A549 (cell line): ENCODE data around the gene LRRC19. TPM values are rescaled to one million over a fixed set of nuclear protein-coding genes. Genes with fewer than 3 reads are reported as not detected.

Source experiments
- ATAC-seq, 2 experiments: fragments of 200-7000 bp in 1 of 2; fragments of >200 bp in 1 of 2; cut with Nextera tagmentation in 1 of 2; cut with Tn5 transposase in 1 of 2; 3 replicates each; pipeline versions ENCODE4 v1.8.0 to v1.9.1; 2018 to 2020; ENCODE audit warnings: mild to moderate bottlenecking in 1 of 2, moderate library complexity in 1 of 2
- CTCF ChIA-PET: fragments of 300-600 bp; sonication (Branson Sonifier 250); formaldehyde crosslinking; extraction: SDS; loops from one replicate; lab custom pipeline; 2021; ENCODE audit warnings: antibody characterized with exemption, inconsistent platforms; lab: Yijun Ruan, JAX
- POLR2A ChIA-PET: fragments of 350-600 bp; formaldehyde crosslinking; extraction: SDS; loops from one replicate; lab custom pipeline; 2021; ENCODE audit warnings: antibody characterized with exemption, inconsistent platforms; lab: Yijun Ruan, JAX
- DNase-seq, 2 experiments: peaks; one replicate each; pipeline versions ENCODE4 v3.0.0 to v3.0.0-alpha.2; 2011 to 2016; ENCODE audit warnings: low read depth in 1 of 2, low spot score in 1 of 2
- FAIRE-seq: peaks from 2 replicates; lab custom pipeline; 2011; peaks lifted over from hg19 to GRCh38; lab: Jason Lieb, UNC
- H3K27ac ChIP-seq, 2 experiments: fragments of >200 bp; sonication (Bioruptor Twin); formaldehyde crosslinking; 3 replicates each; pipeline ENCODE4 v1.5.1; 2016 to 2017
- H3K4me1 ChIP-seq: fragments of >200 bp; sonication (Bioruptor Twin); formaldehyde crosslinking; 3 replicates; pipeline ENCODE4 v1.6.1; 2016
- H3K4me2 ChIP-seq: fragments of >200 bp; sonication (Bioruptor Twin); formaldehyde crosslinking; 3 replicates; pipeline ENCODE4 v1.6.1; 2016
- H3K4me3 ChIP-seq: fragments of >200 bp; sonication (Bioruptor Twin); formaldehyde crosslinking; 3 replicates; pipeline ENCODE4 v1.5.1; 2016
- H3K9me3 ChIP-seq: fragments of >200 bp; sonication (Bioruptor Twin); formaldehyde crosslinking; 3 replicates; pipeline ENCODE4 v1.6.1; 2016
- BHLHE40 ChIP-seq: IDR thresholded peaks from 2 replicates; pipeline ENCODE4 v1.6.1; 2012; ENCODE audit warnings: low read depth, low read length, inconsistent platforms
- CBX2 ChIP-seq: fragments of 200-600 bp; sonication (generic); IDR thresholded peaks from 2 replicates; pipeline ENCODE4 v1.6.1; 2016; ENCODE audit warnings: low read depth, mild to moderate bottlenecking, borderline replicate concordance
- CEBPB ChIP-seq, 2 experiments: fragments of >200 bp in 1 of 2; sonication (Bioruptor Twin) in 1 of 2; formaldehyde crosslinking in 1 of 2; IDR thresholded peaks; 2 replicates each; pipeline ENCODE4 v1.6.1; 2012 to 2016
- CHD2 ChIP-seq: fragments of 150-350 bp; IDR thresholded peaks from 2 replicates; pipeline ENCODE4 v1.6.1; 2014; ENCODE audit warnings: low read length; ENCODE audit not compliant: partially characterized antibody
- EHF ChIP-seq: fragments of 250-450 bp; sonication (Bioruptor Pico); IDR thresholded peaks from 2 replicates; pipeline ENCODE4 v1.5.0; 2020; ENCODE audit warnings: mild to moderate bottlenecking
- EP300 ChIP-seq, 2 experiments: fragments of >200 bp; sonication (Bioruptor Twin); formaldehyde crosslinking; IDR thresholded peaks; 2 replicates in 1 of 2; 3 replicates in 1 of 2; pipeline ENCODE4 v1.6.1; 2016 to 2017
- ESRRA ChIP-seq: fragments of 150-350 bp; IDR thresholded peaks from 2 replicates; pipeline ENCODE4 v1.6.1; 2014; ENCODE audit warnings: mild to moderate bottlenecking, low read length, borderline replicate concordance
- FOSB ChIP-seq: fragments of 250-450 bp; sonication (Bioruptor Pico); IDR thresholded peaks from 2 replicates; pipeline ENCODE4 v1.5.0; 2020; ENCODE audit warnings: mild to moderate bottlenecking, moderate library complexity
- FOXS1 ChIP-seq: fragments of 250-450 bp; sonication (Bioruptor Pico); IDR thresholded peaks from 2 replicates; pipeline ENCODE4 v1.5.0; 2020; ENCODE audit warnings: mild to moderate bottlenecking, moderate library complexity
- GATA3 ChIP-seq: IDR thresholded peaks from 2 replicates; pipeline ENCODE4 v1.6.1; 2012; ENCODE audit warnings: borderline replicate concordance
- HDAC2 ChIP-seq: fragments of 200-600 bp; sonication (generic); IDR thresholded peaks from 2 replicates; pipeline ENCODE4 v1.6.1; 2016
- HOXB5 ChIP-seq: fragments of 250-450 bp; sonication (Bioruptor Pico); IDR thresholded peaks from 2 replicates; pipeline ENCODE4 v1.5.0; 2020; ENCODE audit warnings: mild to moderate bottlenecking, moderate library complexity
- KDM5A ChIP-seq: fragments of 200-600 bp; sonication (generic); IDR thresholded peaks from 2 replicates; pipeline ENCODE4 v1.6.1; 2016; ENCODE audit warnings: antibody characterized with exemption, mild to moderate bottlenecking
- MAFK ChIP-seq: fragments of 450-650 bp; IDR thresholded peaks from 2 replicates; pipeline ENCODE4 v1.6.1; 2014; ENCODE audit not compliant: partially characterized antibody
- MAZ ChIP-seq: fragments of 150-350 bp; IDR thresholded peaks from 2 replicates; pipeline ENCODE4 v1.6.1; 2014; ENCODE audit warnings: antibody characterized with exemption, low read depth, low read length, borderline replicate concordance
- PHF8 ChIP-seq: fragments of 200-600 bp; sonication (generic); IDR thresholded peaks from 2 replicates; pipeline ENCODE4 v1.6.1; 2016; ENCODE audit warnings: low read depth, mild to moderate bottlenecking, antibody characterized with exemption, moderate library complexity, borderline replicate concordance
- POLR2A ChIP-seq: IDR thresholded peaks from 2 replicates; pipeline ENCODE4 v1.6.1; 2012; ENCODE audit warnings: mild to moderate bottlenecking, low read length
- RAD21 ChIP-seq, 2 experiments: fragments of >200 bp in 1 of 2; sonication (Bioruptor Twin) in 1 of 2; formaldehyde crosslinking in 1 of 2; IDR thresholded peaks in 1 of 2; conservative IDR thresholded peaks in 1 of 2; 2 replicates in 1 of 2; 3 replicates in 1 of 2; pipeline ENCODE4 v1.6.1; 2012 to 2018; ENCODE audit warnings: inconsistent platforms in 1 of 2
- RFX5 ChIP-seq: fragments of 450-650 bp; IDR thresholded peaks from 2 replicates; pipeline ENCODE4 v1.7.1; 2014; ENCODE audit warnings: antibody characterized with exemption, mild to moderate bottlenecking, moderate library complexity
- TP53 ChIP-seq: fragments of 250-450 bp; sonication (Bioruptor Pico); IDR thresholded peaks from 2 replicates; pipeline ENCODE4 v1.5.0; 2021; ENCODE audit warnings: mild to moderate bottlenecking, moderate library complexity
- ZSCAN20 ChIP-seq: fragments of 250-450 bp; sonication (Bioruptor Pico); IDR thresholded peaks from 2 replicates; pipeline ENCODE4 v1.8.0; 2022; ENCODE audit warnings: mild to moderate bottlenecking, moderate library complexity
- WGBS: methylation state at CpG from one replicate; pipeline ENCODE4 v1.1.6; 2017; ENCODE audit errors: missing lambda C conversion rate; 5-methylcytosine and 5-hydroxymethylcytosine counted together
- polyA plus RNA-seq, 4 experiments: library from polyadenylated mRNA; depleted of rRNA in 3 of 4; stranded (reverse); fragments of >200 nt; fragmentation: RNase III in 1 of 4; extraction: RNeasy Plus Mini Kit Qiagen cat#74134 plus additional on column Dnase treatment in 1 of 4; gene quantifications; 2 replicates in 3 of 4; 3 replicates in 1 of 4; pipeline ENCODE4 v1.2.3, GENCODE V29; 2011 to 2017
- TF ChIP-seq, protein P1 (sequence below): fragments of >200 bp; sonication (Bioruptor Twin); formaldehyde crosslinking; IDR thresholded peaks from 3 replicates; pipeline ENCODE4 v1.5.1; 2016
- TF ChIP-seq, protein P2 (sequence below): IDR thresholded peaks from 2 replicates; pipeline ENCODE4 v1.6.1; 2012
- TF ChIP-seq, protein P3 (sequence below): IDR thresholded peaks from 2 replicates; pipeline ENCODE4 v1.6.1; 2012; ENCODE audit warnings: low read depth, borderline replicate concordance
- TF ChIP-seq, protein P4 (sequence below): fragments of >200 bp; sonication (Bioruptor Twin); formaldehyde crosslinking; IDR thresholded peaks from 3 replicates; pipeline ENCODE4 v1.6.1; 2016

LRRC19 gene
- polyA plus RNA-seq, 2 of the 4 experiments (the other 2 are of a cell fraction), result 0.09 TPM; not detected in 1

DNA sequence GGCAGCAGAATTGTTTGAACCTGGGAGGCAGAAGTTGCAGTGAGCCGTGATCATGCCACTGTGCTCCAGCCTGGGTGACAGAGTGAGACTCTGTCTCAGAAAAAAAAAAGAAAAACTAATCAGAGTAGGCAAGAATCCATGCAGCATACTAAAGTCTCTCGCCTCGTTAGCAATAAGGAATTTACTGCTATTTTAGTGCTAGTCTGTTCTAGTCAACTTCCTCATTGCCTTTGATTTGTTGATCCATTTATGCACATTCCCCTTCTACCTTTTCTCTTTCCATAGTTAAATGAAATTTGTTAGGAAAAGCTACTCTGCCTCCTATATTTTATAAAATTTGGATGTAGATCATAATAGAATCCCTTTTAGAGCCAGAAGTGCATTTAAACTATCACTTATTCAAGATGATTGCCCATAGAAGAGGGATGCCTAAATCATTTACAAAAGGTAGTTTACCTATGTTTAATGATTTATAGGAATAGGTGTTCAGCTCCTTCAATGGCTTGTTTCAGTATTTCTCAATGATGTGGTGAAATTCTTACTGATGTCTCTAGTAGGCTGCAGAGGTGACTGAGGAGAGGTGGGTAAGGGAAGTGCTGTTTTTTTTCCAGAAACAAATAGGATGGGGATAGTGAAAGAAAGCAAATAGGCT is 1.9 kb downstream of the LRRC19 start (continued):
- TF ChIP-seq BHLHE40 (no peak), FOXS1 (CRISPR knock-in tag) (no peak), EHF (CRISPR knock-in tag) (no peak), GATA3 (no peak)

DNA sequence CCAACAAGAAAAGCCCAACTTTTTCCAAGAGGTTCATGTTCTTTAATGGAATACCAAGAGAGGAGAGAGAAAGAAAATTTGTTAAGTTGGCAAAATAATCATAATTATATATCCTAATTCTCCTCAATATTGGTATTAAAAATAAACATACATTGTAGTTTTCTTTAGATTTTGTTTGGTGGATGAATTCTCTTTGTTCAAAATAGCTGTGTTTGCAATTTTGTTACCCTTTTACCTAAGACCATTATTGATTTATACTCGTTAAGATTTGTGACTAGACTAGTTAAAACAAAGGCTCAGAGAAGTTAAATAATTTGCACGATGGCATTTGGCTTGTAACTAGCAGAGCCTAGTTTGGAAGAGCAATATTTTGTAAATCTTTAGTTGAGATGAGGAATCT is 9.7 kb downstream of the LRRC19 start:
- H3K27ac ChIP-seq, result no peak overlapping the region
- no peak overlapping the region for H3K4me3 ChIP-seq
- TF ChIP-seq MAFK (peak; percentile 83), EP300 (IDR thresholded peaks at IDR 0.05) (no peak), POLR2A (no peak)
- ATAC-seq, result no peak
- no peak overlapping the region for H3K4me2 ChIP-seq
- WGBS, result 84% methylated on average over 2 of the region's 2 CpGs
- CTCF ChIA-PET, result no interaction called here
- DNase-seq, result no peak
- H3K9me3 ChIP-seq, result no peaks in the 10 kb centered on the region
- H3K4me1 ChIP-seq, result no peaks in the 10 kb centered on the region
- FAIRE-seq, result no peak
- POLR2A ChIA-PET, result no interaction called here

DNA sequence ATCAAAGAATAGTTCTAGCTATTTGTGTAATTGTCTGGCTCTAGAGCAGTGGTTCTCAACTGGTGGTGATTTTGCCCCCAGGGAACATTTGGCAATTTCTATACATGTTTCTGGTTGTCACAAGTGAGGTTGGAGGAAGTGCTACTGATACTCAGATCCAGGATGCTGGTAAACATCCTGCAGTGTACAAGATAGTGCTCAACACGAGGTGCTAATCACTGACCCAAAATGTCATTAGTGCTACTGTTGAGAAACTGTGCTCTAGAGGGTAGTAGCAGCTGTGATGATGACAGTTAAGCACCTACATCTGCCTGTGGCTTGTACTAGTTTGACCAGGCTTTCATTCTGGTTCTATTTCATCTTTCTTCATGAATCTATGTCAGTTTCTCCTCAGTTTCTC is 22.1 kb downstream of the LRRC19 start:
- no peak for TF ChIP-seq CEBPB (IDR thresholded peaks at IDR 0.05)
- TF ChIP-seq FOXS1 (CRISPR knock-in tag), result no peak
- no peak for TF ChIP-seq FOSB (CRISPR knock-in tag)
- TF ChIP-seq PHF8, result no peak
- no peak for TF ChIP-seq MAZ
- no peaks in the 10 kb centered on the region for H3K4me1 ChIP-seq
- FAIRE-seq, result no peak
- H3K9me3 ChIP-seq, result no peaks in the 10 kb centered on the region
- H3K27ac ChIP-seq, result no peak overlapping the region
- H3K4me2 ChIP-seq, result no peak overlapping the region
- no peak overlapping the region for H3K4me3 ChIP-seq
- CTCF ChIA-PET, result no interaction called here
- 8% methylated on average over 1 of the region's 1 CpG for WGBS
- no peak for DNase-seq
- POLR2A ChIA-PET, result no interaction called here
- no peak for ATAC-seq

DNA sequence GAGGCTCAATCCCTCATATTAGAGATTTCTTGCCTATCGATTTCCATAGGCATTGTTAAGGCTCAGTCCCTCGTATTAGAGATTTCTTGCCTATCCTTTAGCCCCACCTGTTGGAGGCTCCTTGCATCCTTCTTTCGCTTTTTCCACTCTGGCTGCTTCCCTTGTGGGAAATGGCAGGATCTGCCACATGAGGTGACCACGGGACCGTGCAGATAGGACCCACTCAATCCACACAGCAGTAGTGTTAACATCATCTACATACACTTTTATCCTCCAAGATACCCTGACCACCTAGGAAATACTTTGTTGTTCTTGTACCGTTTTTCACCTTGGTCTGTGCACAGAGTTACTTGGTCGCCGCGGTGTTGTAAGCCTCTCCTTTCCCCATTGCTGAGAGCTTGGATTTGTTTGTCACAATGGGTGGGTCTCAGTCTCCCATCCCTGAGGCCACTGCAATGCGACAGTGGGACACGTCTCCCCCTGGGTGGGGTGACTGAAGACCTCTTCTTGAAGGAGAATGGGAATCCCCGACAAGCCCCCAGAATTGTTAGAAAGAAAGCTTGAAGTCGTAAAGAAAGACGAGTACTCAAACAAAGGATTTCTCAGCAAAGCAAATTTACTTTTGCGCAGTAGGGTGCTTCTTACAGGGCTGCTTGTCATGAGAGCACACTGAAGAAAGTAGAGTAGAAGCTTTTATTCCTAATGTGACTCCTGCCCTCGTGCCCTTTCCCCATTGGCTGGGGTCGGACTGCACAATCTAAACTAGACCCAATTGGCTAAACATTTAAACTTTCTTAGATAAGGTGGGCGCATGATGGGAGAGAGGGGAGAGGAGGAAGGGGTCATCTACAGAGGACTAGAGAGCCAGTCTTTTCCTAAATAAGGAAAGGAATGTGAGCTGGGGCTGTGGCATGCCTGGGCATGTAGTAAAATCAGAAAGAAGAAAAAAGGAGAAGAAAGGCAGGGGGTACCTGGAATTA is 29.5 kb downstream of the LRRC19 start:
- CTCF ChIA-PET, result interaction anchor here (0.6 to 3.8 kb wide), 46 partner anchors 8 to 671 kb away, joined by 3 to 24 read pairs (median 4); partner anchors contain the start of genes CAAP1, IFT74 and PLAA
- no peaks in the 10 kb centered on the region for H3K9me3 ChIP-seq
- 32% methylated on average over 18 of the region's 18 CpGs for WGBS
- peak overlapping the region; percentile 38 for H3K4me3 ChIP-seq
- ATAC-seq (peak; percentile 95 to 97), DNase-seq (peak; percentile 40 to 72), FAIRE-seq (peak; percentile 88)
- H3K4me2 ChIP-seq, result peak overlapping the region; percentile 72
- H3K27ac ChIP-seq, result peak overlapping the region; percentile 59 to 78
- POLR2A ChIA-PET, result interaction anchor here (1.0 to 1.8 kb wide), 3 partner anchors 20 to 84 kb away, joined by 4 to 13 read pairs (median 5); partner anchors contain the start of genes CAAP1 and IFT74
- H3K4me1 ChIP-seq, result peaks cover 10% of the 10 kb centered on the region; the same call in 2 of the 3 replicates
- TF ChIP-seq, protein P1, sequence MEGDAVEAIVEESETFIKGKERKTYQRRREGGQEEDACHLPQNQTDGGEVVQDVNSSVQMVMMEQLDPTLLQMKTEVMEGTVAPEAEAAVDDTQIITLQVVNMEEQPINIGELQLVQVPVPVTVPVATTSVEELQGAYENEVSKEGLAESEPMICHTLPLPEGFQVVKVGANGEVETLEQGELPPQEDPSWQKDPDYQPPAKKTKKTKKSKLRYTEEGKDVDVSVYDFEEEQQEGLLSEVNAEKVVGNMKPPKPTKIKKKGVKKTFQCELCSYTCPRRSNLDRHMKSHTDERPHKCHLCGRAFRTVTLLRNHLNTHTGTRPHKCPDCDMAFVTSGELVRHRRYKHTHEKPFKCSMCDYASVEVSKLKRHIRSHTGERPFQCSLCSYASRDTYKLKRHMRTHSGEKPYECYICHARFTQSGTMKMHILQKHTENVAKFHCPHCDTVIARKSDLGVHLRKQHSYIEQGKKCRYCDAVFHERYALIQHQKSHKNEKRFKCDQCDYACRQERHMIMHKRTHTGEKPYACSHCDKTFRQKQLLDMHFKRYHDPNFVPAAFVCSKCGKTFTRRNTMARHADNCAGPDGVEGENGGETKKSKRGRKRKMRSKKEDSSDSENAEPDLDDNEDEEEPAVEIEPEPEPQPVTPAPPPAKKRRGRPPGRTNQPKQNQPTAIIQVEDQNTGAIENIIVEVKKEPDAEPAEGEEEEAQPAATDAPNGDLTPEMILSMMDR, result peak; percentile 75
- TF ChIP-seq CBX2 (no peak), RFX5 (no peak), MAZ (no peak), GATA3 (no peak), ZSCAN20 (CRISPR knock-in tag) (no peak), KDM5A (no peak; the same call in 1 of the 2 replicates), HDAC2 (no peak), FOXS1 (CRISPR knock-in tag) (no peak), POLR2A (peak; percentile 23; the same call in 1 of the 2 replicates), TP53 (CRISPR knock-in tag) (no peak), MAFK (no peak), HOXB5 (CRISPR knock-in tag) (no peak), CHD2 (no peak), CEBPB (IDR thresholded peaks at IDR 0.05) (no peak), RAD21 (conservative IDR thresholded peaks at IDR 0.05 in 1 of 2, IDR thresholded peaks at IDR 0.05 in 1 of 2) (peak; percentile 78 to 89), PHF8 (no peak), ESRRA (no peak)
- TF ChIP-seq, protein P2, sequence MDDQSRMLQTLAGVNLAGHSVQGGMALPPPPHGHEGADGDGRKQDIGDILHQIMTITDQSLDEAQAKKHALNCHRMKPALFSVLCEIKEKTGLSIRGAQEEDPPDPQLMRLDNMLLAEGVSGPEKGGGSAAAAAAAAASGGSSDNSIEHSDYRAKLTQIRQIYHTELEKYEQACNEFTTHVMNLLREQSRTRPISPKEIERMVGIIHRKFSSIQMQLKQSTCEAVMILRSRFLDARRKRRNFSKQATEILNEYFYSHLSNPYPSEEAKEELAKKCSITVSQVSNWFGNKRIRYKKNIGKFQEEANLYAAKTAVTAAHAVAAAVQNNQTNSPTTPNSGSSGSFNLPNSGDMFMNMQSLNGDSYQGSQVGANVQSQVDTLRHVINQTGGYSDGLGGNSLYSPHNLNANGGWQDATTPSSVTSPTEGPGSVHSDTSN, result no peak
- TF ChIP-seq, protein P3, sequence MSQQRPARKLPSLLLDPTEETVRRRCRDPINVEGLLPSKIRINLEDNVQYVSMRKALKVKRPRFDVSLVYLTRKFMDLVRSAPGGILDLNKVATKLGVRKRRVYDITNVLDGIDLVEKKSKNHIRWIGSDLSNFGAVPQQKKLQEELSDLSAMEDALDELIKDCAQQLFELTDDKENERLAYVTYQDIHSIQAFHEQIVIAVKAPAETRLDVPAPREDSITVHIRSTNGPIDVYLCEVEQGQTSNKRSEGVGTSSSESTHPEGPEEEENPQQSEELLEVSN, result no peak
- TF ChIP-seq, protein P4, sequence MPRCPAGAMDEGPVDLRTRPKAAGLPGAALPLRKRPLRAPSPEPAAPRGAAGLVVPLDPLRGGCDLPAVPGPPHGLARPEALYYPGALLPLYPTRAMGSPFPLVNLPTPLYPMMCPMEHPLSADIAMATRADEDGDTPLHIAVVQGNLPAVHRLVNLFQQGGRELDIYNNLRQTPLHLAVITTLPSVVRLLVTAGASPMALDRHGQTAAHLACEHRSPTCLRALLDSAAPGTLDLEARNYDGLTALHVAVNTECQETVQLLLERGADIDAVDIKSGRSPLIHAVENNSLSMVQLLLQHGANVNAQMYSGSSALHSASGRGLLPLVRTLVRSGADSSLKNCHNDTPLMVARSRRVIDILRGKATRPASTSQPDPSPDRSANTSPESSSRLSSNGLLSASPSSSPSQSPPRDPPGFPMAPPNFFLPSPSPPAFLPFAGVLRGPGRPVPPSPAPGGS, result no peak
